H9 (cell line): ENCODE measurements around the gene FBXO28. TPM values are rescaled to one million over a fixed set of nuclear protein-coding genes. Genes with fewer than 3 reads are reported as not detected.

Source experiments
- DNase-seq: peaks from one replicate; pipeline ENCODE4 v3.0.0-alpha.2; 2017
- H2AFZ ChIP-seq: one replicate; pipeline ENCODE4 v1.6.1; 2013; ENCODE audit warnings: mild to moderate bottlenecking, low read length, control low read depth, moderate library complexity
- H2AK5ac ChIP-seq: 2 replicates; pipeline ENCODE4 v1.6.1; 2013; ENCODE audit warnings: low read length, control low read depth, mixed read lengths; ENCODE audit not compliant: insufficient read length
- H2BK120ac ChIP-seq: one replicate; pipeline ENCODE4 v1.6.1; 2013; ENCODE audit warnings: low read depth, mild to moderate bottlenecking, low read length, control low read depth, inconsistent platforms; ENCODE audit not compliant: poor library complexity, severe bottlenecking
- H2BK12ac ChIP-seq: 2 replicates; pipeline ENCODE4 v1.6.1; 2013; ENCODE audit warnings: low read length, control low read depth, mixed read lengths, low read depth; ENCODE audit not compliant: insufficient read length
- H2BK15ac ChIP-seq: 2 replicates; pipeline ENCODE4 v1.6.1; 2013; ENCODE audit warnings: low read depth, low read length, control low read depth
- H2BK20ac ChIP-seq: one replicate; pipeline ENCODE4 v1.6.1; 2013; ENCODE audit warnings: low read depth, mild to moderate bottlenecking, low read length, control low read depth, inconsistent platforms; ENCODE audit not compliant: poor library complexity, severe bottlenecking
- H2BK5ac ChIP-seq: 2 replicates; pipeline ENCODE4 v1.6.1; 2013; ENCODE audit warnings: low read length, control low read depth, mixed read lengths; ENCODE audit not compliant: insufficient read length
- H3K14ac ChIP-seq: 2 replicates; pipeline ENCODE4 v1.6.1; 2013; ENCODE audit warnings: low read length, control low read depth; ENCODE audit not compliant: insufficient read depth
- H3K18ac ChIP-seq: 2 replicates; pipeline ENCODE4 v1.6.1; 2013; ENCODE audit warnings: low read depth, mild to moderate bottlenecking, mixed read lengths, low read length, control low read depth; ENCODE audit not compliant: insufficient read length
- H3K23ac ChIP-seq: 2 replicates; pipeline ENCODE4 v1.6.1; 2013; ENCODE audit warnings: low read length, control low read depth, mixed read lengths, low read depth; ENCODE audit not compliant: insufficient read length
- H3K23me2 ChIP-seq: 2 replicates; pipeline ENCODE4 v1.6.1; 2013; ENCODE audit warnings: low read depth, mild to moderate bottlenecking, mixed read lengths, low read length, control low read depth; ENCODE audit not compliant: insufficient read length, poor library complexity, severe bottlenecking
- H3K27ac ChIP-seq: 2 replicates; pipeline ENCODE4 v1.5.1; 2013; ENCODE audit warnings: low read length, control low read depth, mixed read lengths, low read depth; ENCODE audit not compliant: insufficient read length
- H3K27me3 ChIP-seq: 2 replicates; pipeline ENCODE4 v1.6.1; 2013; ENCODE audit warnings: low read length, control low read depth, inconsistent platforms; ENCODE audit not compliant: insufficient read depth
- H3K4ac ChIP-seq: 2 replicates; pipeline ENCODE4 v1.6.1; 2013; ENCODE audit warnings: low read depth, mild to moderate bottlenecking, control low read depth, inconsistent platforms, low read length, moderate library complexity
- H3K4me1 ChIP-seq: 2 replicates; pipeline ENCODE4 v1.6.1; 2013; ENCODE audit warnings: low read length, control low read depth, inconsistent platforms; ENCODE audit not compliant: insufficient read depth
- H3K4me2 ChIP-seq: 2 replicates; pipeline ENCODE4 v1.6.1; 2013; ENCODE audit warnings: low read length, control low read depth, mixed read lengths; ENCODE audit not compliant: insufficient read length, insufficient read depth
- H3K56ac ChIP-seq: 2 replicates; pipeline ENCODE4 v1.6.1; 2013; ENCODE audit warnings: low read depth, mild to moderate bottlenecking, mixed read lengths, low read length, control low read depth; ENCODE audit not compliant: insufficient read length
- H3K79me1 ChIP-seq: 2 replicates; pipeline ENCODE4 v1.6.1; 2013; ENCODE audit warnings: low read depth, mild to moderate bottlenecking, moderate library complexity, low read length, control low read depth, inconsistent platforms; ENCODE audit not compliant: insufficient read depth, poor library complexity, severe bottlenecking
- H3K79me2 ChIP-seq: 2 replicates; pipeline ENCODE4 v1.6.1; 2013; ENCODE audit warnings: low read length, control low read depth, inconsistent platforms; ENCODE audit not compliant: insufficient read depth
- H3K9ac ChIP-seq: 2 replicates; pipeline ENCODE4 v1.6.1; 2013; ENCODE audit warnings: low read length, control low read depth, mixed read lengths; ENCODE audit not compliant: insufficient read length; ENCODE audit errors: extremely low read depth
- H3K9me3 ChIP-seq: one replicate; pipeline ENCODE4 v1.6.1; 2013; ENCODE audit warnings: low read depth, low read length, inconsistent platforms; ENCODE audit not compliant: control insufficient read depth
- H3T11ph ChIP-seq: one replicate; pipeline ENCODE4 v1.6.1; 2013; ENCODE audit warnings: mild to moderate bottlenecking, low read length, control low read depth, inconsistent platforms
- H4K20me1 ChIP-seq: one replicate; pipeline ENCODE4 v1.6.1; 2013; ENCODE audit not compliant: control insufficient read depth, insufficient read length, insufficient read depth
- H4K5ac ChIP-seq: 2 replicates; pipeline ENCODE4 v1.6.1; 2013; ENCODE audit warnings: low read depth, mild to moderate bottlenecking, mixed read lengths, low read length, control low read depth; ENCODE audit not compliant: insufficient read length
- H4K8ac ChIP-seq: replicated peaks from 2 replicates; pipeline ENCODE4 v1.6.1; 2013; ENCODE audit warnings: low read length, control low read depth, mixed read lengths, low read depth; ENCODE audit not compliant: insufficient read length
- H4K91ac ChIP-seq: 2 replicates; pipeline ENCODE4 v1.6.1; 2013; ENCODE audit warnings: low read depth, mild to moderate bottlenecking, moderate library complexity, mixed read lengths, low read length, control low read depth; ENCODE audit not compliant: insufficient read length
- H3K27ac Mint-ChIP-seq, 3 experiments: 2 replicates in 2 of 3; 3 replicates in 1 of 3; pipeline ENCODE4 v1.8.0; 2020 to 2021; ENCODE audit warnings: mixed read lengths in 3 of 3, mild to moderate bottlenecking in 1 of 3, moderate library complexity in 1 of 3
- H3K27me3 Mint-ChIP-seq: 2 replicates; pipeline ENCODE4 v1.8.0; 2021; ENCODE audit warnings: low read depth, mild to moderate bottlenecking, moderate library complexity, mixed read lengths
- H3K36me3 Mint-ChIP-seq, 3 experiments: 2 replicates in 2 of 3; 3 replicates in 1 of 3; pipeline ENCODE4 v1.8.0; 2020 to 2021; ENCODE audit warnings: low read depth in 3 of 3, mixed read lengths in 3 of 3; ENCODE audit not compliant: insufficient read depth in 1 of 3
- H3K4me1 Mint-ChIP-seq, 2 experiments: 2 replicates each; pipeline ENCODE4 v1.8.0; 2020; ENCODE audit warnings: mixed read lengths in 2 of 2
- H3K4me3 Mint-ChIP-seq, 2 experiments: 2 replicates in 1 of 2; 3 replicates in 1 of 2; pipeline ENCODE4 v1.8.0; 2020 to 2021; ENCODE audit warnings: mild to moderate bottlenecking in 2 of 2, mixed read lengths in 2 of 2, moderate library complexity in 1 of 2
- H3K9me3 Mint-ChIP-seq, 2 experiments: 2 replicates in 1 of 2; 3 replicates in 1 of 2; pipeline ENCODE4 v1.8.0; 2020; ENCODE audit warnings: mild to moderate bottlenecking in 2 of 2, mixed read lengths in 2 of 2, moderate library complexity in 1 of 2
- WGBS: extraction: QIAGEN DNeasy Blood & Tissue Kit; methylation state at CpG from one replicate; pipeline ENCODE4 v1.1.7; 2013; ENCODE audit warnings: missing lambda C conversion rate, low lambda C conversion rate, mixed read lengths; ENCODE audit not compliant: insufficient read length; ENCODE audit errors: extremely low coverage; 5-methylcytosine and 5-hydroxymethylcytosine counted together
- total RNA-seq: library from RNA; stranded (reverse); gene quantifications from 2 replicates; pipeline ENCODE4 v1.2.1, GENCODE V29; 2021
- TF ChIP-seq, protein P1 (sequence below): fragments of 200-600 bp; sonication (generic); conservative IDR thresholded peaks from 3 replicates; pipeline ENCODE4 v1.8.0; 2021; ENCODE audit warnings: antibody characterized with exemption, mild to moderate bottlenecking

FBXO28 gene
- total RNA-seq, 1 experiment from 2014 or later = 55.0 TPM

DNA sequence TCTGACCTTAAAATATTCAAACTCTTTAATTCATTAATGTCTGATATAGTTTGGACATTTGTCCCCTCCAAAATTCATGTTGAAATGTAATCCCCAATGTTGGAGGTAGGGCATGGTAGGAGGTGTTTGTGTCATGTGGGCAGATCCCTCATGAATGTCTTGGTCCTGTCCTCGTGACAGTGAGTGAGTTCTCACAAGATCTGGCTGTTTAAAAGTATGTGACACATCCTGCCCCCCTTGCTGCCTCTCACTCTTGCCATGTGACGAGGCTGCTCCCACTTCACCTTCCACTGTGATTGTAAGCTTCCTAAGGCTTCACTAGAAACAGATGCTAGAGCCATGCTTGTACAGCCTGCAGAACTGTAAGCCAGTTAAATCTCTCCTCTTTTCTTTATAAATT, 21.3 kb upstream of the FBXO28 start:
- Histone ChIP-seq H3K27ac (no peak overlapping the region), H2AFZ (no peak overlapping the region), H3K4me1 (no peaks in the 10 kb centered on the region; the same call in 1 of the 2 replicates), H3K23ac (no peak overlapping the region), H3K14ac (no peak overlapping the region), H2BK120ac (no peak overlapping the region), H3K4ac (no peak overlapping the region), H4K8ac (no peak overlapping the region), H3K9me3 (no peaks in the 10 kb centered on the region), H3K9ac (no peak overlapping the region), H2BK15ac (no peak overlapping the region), H4K5ac (no peak overlapping the region), H3K79me1 (no peaks in the 10 kb centered on the region), H2BK5ac (no peak overlapping the region), H3K4me2 (no peak overlapping the region), H4K91ac (no peak overlapping the region), H3K79me2 (no peaks in the 10 kb centered on the region), H2AK5ac (no peak overlapping the region), H3K23me2 (no peaks in the 10 kb centered on the region), H2BK20ac (no peak overlapping the region), H3T11ph (no peak overlapping the region), H3K18ac (no peak overlapping the region), H3K27me3 (no peaks in the 10 kb centered on the region), H3K56ac (no peak overlapping the region), H2BK12ac (no peak overlapping the region), H4K20me1 (no peaks in the 10 kb centered on the region)
- Mint-ChIP-seq H3K36me3 (no peaks in the 10 kb centered on the region), H3K4me1 (peaks cover 6 to 8% of the 10 kb centered on the region in 2 experiments; a peak in 3 of 4 replicates), H3K4me3 (no peak overlapping the region), H3K9me3 (peaks cover 0 to 2% of the 10 kb centered on the region in 2 experiments; a peak in 2 of 5 replicates), H3K27ac (no peak overlapping the region), H3K27me3 (peaks cover 2% of the 10 kb centered on the region)
- DNase-seq = no peak
- WGBS = no CpG with 5 or more reads among the region's 2 CpGs
- TF ChIP-seq, protein P1, sequence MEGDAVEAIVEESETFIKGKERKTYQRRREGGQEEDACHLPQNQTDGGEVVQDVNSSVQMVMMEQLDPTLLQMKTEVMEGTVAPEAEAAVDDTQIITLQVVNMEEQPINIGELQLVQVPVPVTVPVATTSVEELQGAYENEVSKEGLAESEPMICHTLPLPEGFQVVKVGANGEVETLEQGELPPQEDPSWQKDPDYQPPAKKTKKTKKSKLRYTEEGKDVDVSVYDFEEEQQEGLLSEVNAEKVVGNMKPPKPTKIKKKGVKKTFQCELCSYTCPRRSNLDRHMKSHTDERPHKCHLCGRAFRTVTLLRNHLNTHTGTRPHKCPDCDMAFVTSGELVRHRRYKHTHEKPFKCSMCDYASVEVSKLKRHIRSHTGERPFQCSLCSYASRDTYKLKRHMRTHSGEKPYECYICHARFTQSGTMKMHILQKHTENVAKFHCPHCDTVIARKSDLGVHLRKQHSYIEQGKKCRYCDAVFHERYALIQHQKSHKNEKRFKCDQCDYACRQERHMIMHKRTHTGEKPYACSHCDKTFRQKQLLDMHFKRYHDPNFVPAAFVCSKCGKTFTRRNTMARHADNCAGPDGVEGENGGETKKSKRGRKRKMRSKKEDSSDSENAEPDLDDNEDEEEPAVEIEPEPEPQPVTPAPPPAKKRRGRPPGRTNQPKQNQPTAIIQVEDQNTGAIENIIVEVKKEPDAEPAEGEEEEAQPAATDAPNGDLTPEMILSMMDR = no peak
